GM13977 (cell line): ENCODE data around the gene C1QTNF5.

Experiments
- DNase-seq: peaks from one replicate; pipeline ENCODE4 v3.0.0; 2012; ENCODE audit warnings: low spot score
- CTCF ChIP-seq: IDR thresholded peaks from 2 replicates; pipeline ENCODE4 v1.5.1; 2012; ENCODE audit warnings: mild to moderate bottlenecking, control low read depth; ENCODE audit not compliant: insufficient read depth; ENCODE audit errors: extremely low read depth, missing control alignments
- in situ Hi-C: fragments of 300-500 bp; cut with MboI; formaldehyde crosslinking; loops from one replicate; pipeline ENCODE4 v1.12.0; 2022; ENCODE audit warnings: low sequenced_read_pairs, low pct_unique_long_range_greater_than_20kb, mixed read lengths, inconsistent platforms; ENCODE audit not compliant: unreplicated experiment

C1QTNF5 gene

GRCh38 chr11:119373059-119373920 is 32.6 kb upstream of the C1QTNF5 start:
- no peak for DNase-seq
- no peak for TF ChIP-seq CTCF
- in situ Hi-C loops = no loop called here

GRCh38 chr11:119372260-119373058 is 31.8 kb upstream of the C1QTNF5 start:
- TF ChIP-seq CTCF = no peak
- no peak for DNase-seq
- in situ Hi-C loops = no loop called here

- in situ Hi-C loops = no loop called here
- no peak for DNase-seq
- no peak for TF ChIP-seq CTCF
Observed at GRCh38 chr11:119371778-119372182, 31.1 kb upstream of the C1QTNF5 start.

- in situ Hi-C loops = no loop called here
- no peak for DNase-seq
- TF ChIP-seq CTCF = no peak
Observed at GRCh38 chr11:119371067-119371601, 30.5 kb upstream of the C1QTNF5 start.

- DNase-seq = no peak
- in situ Hi-C loops = no loop called here
- TF ChIP-seq CTCF = no peak
Observed at GRCh38 chr11:119370486-119371046, 29.9 kb upstream of the C1QTNF5 start.

GRCh38 chr11:119369132-119369925 is 28.6 kb upstream of the C1QTNF5 start:
- TF ChIP-seq CTCF = no peak
- DNase-seq = no peak
- in situ Hi-C loops = no loop called here
